ENCODE data around the gene KLF1.

The KLF1 gene

DNA sequence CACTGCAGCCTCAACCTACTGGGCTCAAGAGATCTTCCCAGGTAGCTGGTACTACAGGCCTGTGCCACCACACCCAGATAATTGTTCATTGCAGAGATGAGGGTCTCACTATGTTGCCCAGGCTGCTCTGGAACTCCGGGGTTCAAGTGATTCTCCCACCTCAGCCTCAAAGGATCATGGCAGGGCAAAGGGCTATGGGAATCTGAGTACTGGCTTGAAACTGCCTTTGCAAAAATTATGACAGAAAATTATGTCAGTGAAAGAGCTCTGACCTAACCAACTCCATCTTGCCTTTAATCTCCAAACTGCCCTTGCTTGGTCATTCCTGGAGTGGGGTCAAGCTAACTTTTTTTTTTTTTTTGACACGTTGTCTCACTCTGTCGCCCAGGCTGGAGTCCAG, 4.4 kb downstream of the KLF1 start:
- Mint-ChIP-seq H3K4me3 (peak overlapping the region; percentile 87), H3K27ac (no peak overlapping the region), H3K36me3 (peaks cover 32% of the 10 kb centered on the region), H3K4me1 (peaks cover 43% of the 10 kb centered on the region), H3K9me3 (no peaks in the 10 kb centered on the region)
- DNase-seq (ENCODE audit: low spot score in 2 of 2) (no peak), ATAC-seq (no peak)

DNA sequence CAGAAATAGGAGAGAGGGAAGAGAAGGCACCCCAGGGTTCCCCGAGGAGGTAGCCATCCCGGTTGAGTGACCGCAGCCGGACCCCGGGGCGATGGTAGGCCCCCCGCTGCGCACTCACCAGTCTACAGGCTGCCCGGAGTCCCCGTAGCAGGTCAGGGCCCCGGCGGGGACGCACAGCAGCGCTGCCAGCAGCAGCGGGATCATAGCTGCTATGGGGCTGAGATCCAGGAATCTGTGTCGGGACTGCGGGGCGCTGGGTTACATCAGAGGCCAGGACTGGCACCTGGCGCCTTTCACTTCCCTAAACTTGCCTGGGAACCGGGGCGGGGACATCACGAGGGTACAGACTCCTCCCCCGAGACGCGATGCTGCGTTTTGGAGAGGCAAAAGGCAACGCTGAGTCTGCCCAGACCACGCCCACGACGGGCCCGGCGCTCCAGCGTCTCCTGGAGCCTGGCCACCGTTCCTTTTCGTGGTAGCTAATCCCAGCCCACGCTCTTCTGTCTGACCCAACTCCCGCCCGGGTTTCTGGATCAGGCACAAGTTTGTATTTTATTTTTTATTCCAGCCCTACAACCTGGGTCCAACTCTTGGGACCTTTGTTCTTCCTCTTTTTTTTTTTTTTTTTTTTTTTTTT, 5.7 kb downstream of the KLF1 start, which contains the start of gene DNASE2:
Gene DNASE2, minus strand, starts transcription at position 278 of the 637 bp plus-strand sequence. Its CDS starts 74 bp downstream, at position 204.
- H3K36me3 Mint-ChIP-seq: peaks cover 45% of the 10 kb centered on the region
- ATAC-seq: peak; percentile 81
- H3K4me3 Mint-ChIP-seq: peak within 1 kb of the TSS; percentile 87
- no peaks in the 10 kb centered on the region for H3K9me3 Mint-ChIP-seq
- peak within 1 kb of the TSS; percentile 81 for H3K27ac Mint-ChIP-seq
- DNase-seq (ENCODE audit: low spot score in 2 of 2): peak; percentile 76 to 94
- peaks cover 39% of the 10 kb centered on the region for H3K4me1 Mint-ChIP-seq

DNA sequence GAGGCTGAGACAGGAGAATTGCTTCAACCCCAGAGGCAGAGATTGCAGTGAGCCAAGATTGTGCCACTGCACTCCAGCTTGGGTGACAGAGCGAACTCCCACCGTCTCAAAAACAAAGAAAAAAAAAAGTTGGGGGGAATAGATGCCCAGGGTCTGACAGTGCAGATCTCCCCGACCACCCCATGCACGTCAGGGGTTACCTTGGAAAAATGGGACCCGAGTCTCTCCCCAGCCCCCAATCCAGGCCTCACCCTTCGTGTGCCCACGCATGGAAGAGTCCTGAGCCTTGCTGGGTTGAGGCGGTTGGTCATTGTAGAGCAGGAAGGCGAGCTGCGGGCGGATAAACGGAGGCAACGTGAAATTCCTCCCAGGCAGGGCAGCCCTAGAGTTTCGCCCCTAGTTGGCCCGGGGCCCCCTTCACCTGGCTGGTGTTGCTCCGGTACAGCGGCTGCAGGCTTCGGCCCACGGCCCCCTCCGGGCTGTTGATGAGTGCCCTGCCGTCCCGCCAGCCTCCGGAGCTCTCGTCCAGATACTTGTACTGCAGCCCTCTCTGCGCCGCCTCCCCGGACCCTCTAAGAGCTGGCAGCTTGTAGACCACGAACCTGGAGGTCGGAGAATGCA, 6.3 kb downstream of the KLF1 start:
- Mint-ChIP-seq H3K36me3 (peaks cover 48% of the 10 kb centered on the region), H3K4me1 (peaks cover 38% of the 10 kb centered on the region), H3K27ac (peak overlapping the region; percentile 81), H3K4me3 (peak overlapping the region; percentile 87), H3K9me3 (no peaks in the 10 kb centered on the region)
- ATAC-seq (peak; percentile 3), DNase-seq (ENCODE audit: low spot score in 2 of 2) (no peak)

DNA sequence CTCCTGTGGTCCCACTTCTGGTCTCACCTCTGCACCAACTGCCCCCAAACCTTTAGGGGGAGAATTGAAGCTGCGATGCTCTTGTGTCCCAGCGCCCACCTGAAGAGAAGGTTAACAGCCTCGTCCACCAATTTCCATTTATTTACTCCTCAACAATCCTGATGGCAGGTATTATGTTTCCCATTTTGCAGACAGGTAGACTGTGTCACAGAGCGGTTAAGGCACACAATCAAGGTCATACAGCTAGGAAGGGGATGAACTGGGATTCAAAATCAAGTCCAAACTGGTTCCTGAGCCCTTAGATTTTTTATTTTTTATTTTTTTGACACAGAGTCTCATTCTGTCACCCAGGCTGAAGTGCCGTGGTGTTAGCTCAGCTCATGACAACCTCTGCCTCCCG, 11.9 kb downstream of the KLF1 start:
- no peak for ATAC-seq
- Mint-ChIP-seq H3K27ac (no peak overlapping the region), H3K4me3 (no peak overlapping the region), H3K4me1 (peaks cover 17% of the 10 kb centered on the region), H3K9me3 (no peaks in the 10 kb centered on the region), H3K36me3 (peaks cover 41% of the 10 kb centered on the region)
- DNase-seq (ENCODE audit: low spot score in 2 of 2): no peak

DNA sequence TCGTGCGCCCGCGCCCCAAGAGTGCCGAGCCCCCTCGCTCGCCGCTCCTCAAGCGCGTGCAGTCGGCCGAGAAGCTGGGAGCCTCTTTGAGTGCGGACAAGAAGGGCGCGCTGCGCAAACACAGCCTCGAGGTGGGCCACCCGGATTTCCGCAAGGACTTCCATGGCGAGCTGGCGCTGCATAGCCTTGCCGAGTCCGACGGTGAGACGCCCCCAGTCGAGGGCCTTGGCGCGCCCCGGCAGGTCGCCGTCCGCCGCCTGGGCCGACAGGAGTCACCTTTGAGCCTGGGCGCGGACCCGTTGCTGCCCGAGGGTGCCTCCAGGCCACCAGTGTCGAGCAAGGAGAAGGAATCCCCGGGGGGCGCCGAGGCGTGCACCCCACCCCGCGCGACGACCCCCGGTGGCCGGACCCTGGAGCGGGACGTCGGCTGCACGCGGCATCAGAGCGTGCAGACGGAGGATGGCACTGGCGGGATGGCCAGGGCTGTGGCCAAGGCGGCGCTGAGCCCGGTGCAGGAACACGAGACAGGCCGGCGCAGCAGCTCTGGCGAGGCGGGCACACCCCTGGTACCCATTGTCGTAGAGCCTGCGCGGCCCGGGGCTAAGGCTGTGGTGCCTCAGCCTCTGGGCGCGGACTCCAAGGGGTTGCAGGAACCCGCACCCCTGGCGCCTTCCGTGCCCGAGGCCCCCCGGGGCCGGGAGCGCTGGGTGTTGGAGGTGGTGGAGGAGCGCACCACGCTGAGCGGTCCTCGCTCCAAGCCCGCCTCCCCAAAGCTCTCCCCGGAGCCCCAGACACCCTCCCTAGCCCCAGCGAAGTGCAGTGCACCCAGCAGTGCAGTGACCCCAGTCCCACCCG, 12.9 kb downstream of the KLF1 start:
- peak overlapping the region; percentile 58 for H3K4me3 Mint-ChIP-seq
- ATAC-seq: no peak

DNA sequence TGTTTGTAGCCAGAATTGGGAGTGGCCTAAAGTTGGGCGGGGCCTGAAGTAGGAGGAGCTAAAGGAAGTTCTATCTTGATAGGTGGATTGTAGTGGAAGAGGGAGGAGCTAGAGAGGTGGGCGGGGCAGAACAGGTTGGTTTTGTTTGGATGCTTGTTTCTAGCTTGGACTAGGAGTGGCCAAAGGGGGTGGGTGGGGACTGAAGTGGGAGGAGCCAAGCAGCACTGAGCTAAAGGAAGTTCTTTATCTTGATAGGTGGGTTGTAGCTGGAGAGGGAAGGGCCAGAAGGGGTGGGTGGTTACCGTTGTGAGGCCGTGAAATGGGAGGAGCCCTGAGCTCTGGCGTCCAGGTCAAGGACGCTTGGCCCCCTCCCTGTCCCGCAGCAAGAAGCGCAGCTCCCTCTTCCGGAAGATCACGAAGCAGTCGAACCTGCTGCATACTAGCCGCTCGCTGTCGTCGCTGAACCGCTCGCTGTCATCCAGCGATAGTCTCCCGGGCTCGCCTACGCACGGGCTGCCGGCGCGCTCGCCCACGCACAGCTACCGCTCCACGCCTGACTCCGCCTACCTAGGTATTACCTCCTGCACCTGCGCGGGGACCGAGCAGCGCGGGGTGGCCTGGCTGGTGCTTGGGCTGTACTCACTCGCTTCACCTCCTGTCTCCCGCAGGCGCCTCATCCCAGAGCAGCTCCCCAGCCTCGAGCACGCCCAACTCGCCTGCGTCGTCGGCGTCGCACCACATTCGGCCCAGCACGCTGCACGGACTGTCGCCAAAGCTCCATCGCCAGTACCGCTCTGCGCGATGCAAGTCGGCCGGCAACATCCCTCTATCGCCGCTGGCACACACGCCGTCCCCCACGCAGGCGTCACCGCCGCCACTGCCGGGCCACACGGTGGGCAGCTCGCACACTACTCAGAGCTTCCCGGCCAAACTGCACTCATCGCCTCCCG, 13.8 kb downstream of the KLF1 start:
- Mint-ChIP-seq H3K4me1 (peaks cover 8% of the 10 kb centered on the region), H3K27ac (no peak overlapping the region), H3K4me3 (peak overlapping the region; percentile 58), H3K9me3 (no peaks in the 10 kb centered on the region), H3K36me3 (peaks cover 28% of the 10 kb centered on the region)
- DNase-seq (ENCODE audit: low spot score in 2 of 2) (peak in 1 of 2 donors; percentile 78), ATAC-seq (peak; percentile 77)

More for the DNA sequence above, 12.9 kb downstream of the KLF1 start:
- Mint-ChIP-seq H3K9me3 (no peaks in the 10 kb centered on the region), H3K36me3 (peaks cover 37% of the 10 kb centered on the region), H3K27ac (no peak overlapping the region), H3K4me1 (peaks cover 8% of the 10 kb centered on the region)
- DNase-seq (ENCODE audit: low spot score in 2 of 2): no peak

DNA sequence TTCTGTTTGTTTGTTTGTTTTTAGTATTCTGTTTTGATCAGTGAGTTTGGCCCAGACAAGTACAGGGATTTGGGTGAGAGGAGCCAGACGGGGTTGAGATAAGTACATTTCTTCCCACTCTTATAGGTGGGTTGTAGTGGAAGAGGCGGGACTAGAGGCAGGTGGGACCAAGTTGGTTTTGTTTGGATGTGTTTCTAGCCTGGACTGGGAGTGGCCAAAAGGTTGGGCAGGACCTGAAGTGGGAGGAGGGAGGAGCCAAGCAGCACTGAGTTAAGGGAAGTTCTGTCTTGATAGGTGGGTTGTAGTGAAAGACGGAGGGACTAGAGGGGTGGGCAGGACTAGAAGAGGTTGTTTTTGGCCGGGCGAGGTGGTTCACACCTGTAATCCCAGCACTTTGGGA, 14.7 kb downstream of the KLF1 start:
- Mint-ChIP-seq H3K36me3 (peaks cover 18% of the 10 kb centered on the region), H3K4me1 (peaks cover 9% of the 10 kb centered on the region), H3K27ac (no peak overlapping the region), H3K9me3 (no peaks in the 10 kb centered on the region), H3K4me3 (no peak overlapping the region)
- ATAC-seq (no peak), DNase-seq (ENCODE audit: low spot score in 2 of 2) (no peak)

DNA sequence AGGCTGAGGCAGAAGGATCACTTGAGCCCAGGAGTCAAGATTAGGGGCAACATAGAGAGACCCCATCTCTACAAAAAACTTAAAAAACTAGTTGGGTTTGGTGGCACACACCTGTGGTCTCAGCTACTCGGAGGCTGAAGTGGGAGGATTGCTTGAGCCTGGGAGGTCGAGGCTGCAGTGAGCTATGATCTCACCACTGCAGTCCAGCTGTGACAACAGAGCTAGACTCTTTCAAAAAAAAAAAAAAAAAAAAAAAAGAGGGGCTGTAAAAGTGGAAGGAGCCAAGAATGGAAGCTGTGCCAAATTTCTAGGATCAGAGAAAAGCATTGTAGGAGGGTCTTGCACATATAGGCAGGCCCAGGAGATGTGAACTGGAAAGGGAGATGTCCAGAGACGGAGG, 15.3 kb downstream of the KLF1 start:
- H3K27ac Mint-ChIP-seq: no peak overlapping the region

DNA sequence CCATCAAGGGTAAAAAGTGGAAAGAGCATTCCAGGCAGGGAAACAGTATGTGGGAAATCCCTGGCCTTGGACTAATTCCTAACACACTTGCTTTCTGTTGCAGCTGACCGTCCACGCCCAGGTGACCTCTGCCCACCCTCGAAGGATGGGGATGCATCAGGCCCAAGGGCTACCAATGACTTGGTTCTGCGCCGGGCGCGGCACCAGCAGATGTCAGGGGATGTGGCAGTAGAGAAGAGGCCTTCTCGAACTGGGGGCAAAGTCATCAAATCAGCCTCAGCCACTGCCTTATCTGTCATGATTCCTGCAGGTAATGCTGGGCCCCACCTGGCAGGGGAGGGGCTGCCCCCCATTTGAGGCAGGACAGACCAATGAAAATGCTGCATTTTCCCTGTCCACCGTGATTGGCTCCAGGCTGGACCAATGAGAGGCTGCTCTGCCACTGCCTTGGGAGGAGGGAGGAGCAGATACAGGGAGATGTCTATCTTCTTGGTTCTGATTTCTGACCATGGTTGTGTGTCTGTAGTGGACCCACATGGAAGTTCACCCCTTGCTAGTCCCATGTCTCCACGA, 18.4 kb downstream of the KLF1 start:
- Mint-ChIP-seq H3K4me1 (peaks cover 20% of the 10 kb centered on the region), H3K9me3 (no peaks in the 10 kb centered on the region), H3K36me3 (peaks cover 6% of the 10 kb centered on the region), H3K27ac (no peak overlapping the region), H3K4me3 (no peak overlapping the region)
- ATAC-seq (peak; percentile 4), DNase-seq (ENCODE audit: low spot score in 2 of 2) (no peak)

More for the DNA sequence above, 15.3 kb downstream of the KLF1 start:
- DNase-seq (ENCODE audit: low spot score in 2 of 2): no peak
- no peak for ATAC-seq
- peaks cover 13% of the 10 kb centered on the region for H3K36me3 Mint-ChIP-seq
- no peaks in the 10 kb centered on the region for H3K9me3 Mint-ChIP-seq
- no peak overlapping the region for H3K4me3 Mint-ChIP-seq
- H3K4me1 Mint-ChIP-seq: peaks cover 15% of the 10 kb centered on the region

DNA sequence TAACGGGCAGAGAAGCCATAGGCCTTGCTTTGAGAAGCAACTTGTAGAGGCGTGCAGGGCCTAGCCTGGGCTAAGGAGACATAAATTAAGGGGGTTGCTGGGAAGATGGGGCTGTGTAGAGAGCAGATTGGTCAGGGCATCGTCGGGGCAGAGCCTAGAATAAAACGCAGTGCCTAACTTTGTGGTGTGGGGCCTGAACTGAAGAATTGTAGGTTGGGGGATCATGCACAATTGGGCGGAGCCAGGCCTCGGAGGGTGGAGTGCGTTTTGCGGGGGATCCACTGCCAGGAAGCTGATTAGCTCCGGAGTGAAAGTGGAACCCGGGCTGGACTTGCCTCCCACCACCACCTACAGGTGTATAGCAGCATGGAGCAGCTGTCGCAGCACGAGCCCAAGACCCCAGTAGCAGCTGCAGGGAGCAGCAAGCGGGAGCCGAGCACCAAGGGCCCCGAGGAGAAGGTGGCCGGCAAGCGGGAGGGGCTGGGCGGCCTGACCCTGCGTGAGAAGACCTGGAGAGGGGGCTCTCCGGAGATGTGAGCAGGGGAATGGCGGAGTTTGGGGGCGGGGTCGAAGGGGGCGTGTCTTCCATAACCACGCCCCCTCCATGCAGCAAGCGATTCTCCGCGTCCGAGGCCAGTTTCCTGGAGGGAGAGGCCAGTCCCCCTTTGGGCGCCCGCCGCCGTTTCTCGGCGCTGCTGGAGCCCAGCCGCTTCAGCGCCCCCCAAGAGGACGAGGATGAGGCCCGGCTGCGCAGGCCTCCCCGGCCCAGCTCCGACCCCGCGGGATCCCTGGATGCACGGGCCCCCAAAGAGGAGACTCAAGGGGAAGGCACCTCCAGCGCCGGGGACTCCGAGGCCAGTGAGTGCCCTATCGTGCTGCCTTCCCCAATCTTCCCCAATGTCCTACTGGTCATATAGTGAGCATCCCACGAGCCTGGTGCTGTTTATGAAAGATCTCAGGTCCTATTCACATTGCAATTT, 19.6 kb downstream of the KLF1 start:
- Mint-ChIP-seq H3K4me1 (peaks cover 19% of the 10 kb centered on the region), H3K36me3 (no peaks in the 10 kb centered on the region), H3K27ac (no peak overlapping the region), H3K4me3 (peak overlapping the region; percentile 58), H3K9me3 (no peaks in the 10 kb centered on the region)
- DNase-seq (ENCODE audit: low spot score in 2 of 2): peak; percentile 38 to 85
- ATAC-seq: peak; percentile 62

DNA sequence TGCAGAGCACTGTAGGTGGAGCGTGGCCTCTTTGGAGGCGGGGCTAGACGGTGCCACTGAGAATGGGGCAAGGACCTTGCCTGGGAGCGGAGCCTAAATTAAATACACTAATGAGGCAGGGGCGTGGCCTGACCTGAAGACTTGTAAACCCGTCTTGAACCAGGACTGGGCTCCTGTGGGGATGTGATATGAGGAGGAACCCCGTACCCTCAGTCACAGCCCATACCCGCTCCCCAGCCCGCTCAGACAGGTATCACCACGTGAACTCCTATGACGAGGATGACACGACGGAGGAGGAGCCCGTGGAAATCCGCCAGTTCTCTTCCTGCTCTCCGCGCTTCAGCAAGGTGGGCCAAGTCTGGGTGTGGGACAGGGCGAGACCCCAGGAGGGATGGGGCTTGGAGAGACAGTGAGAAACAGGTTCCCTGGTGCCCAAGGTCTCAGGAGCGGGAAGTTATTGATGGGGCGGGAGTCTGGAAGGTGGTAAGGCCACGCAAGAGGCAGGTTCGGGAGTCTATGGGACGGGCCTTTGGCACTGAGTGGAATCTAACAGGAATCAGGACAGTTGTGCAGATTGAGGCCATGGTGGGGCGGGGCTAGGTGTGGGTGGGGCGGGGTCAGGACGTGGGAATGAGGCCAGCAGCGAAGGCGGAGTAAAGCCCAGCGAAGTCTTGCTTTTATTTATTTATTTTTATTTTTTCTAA, 20.4 kb downstream of the KLF1 start:
- H3K4me3 Mint-ChIP-seq: peak overlapping the region; percentile 58
- H3K27ac Mint-ChIP-seq: no peak overlapping the region
- ATAC-seq: no peak
- H3K4me1 Mint-ChIP-seq: peaks cover 13% of the 10 kb centered on the region
- no peak for DNase-seq (ENCODE audit: low spot score in 2 of 2)
- H3K9me3 Mint-ChIP-seq: no peaks in the 10 kb centered on the region
- no peaks in the 10 kb centered on the region for H3K36me3 Mint-ChIP-seq

DNA sequence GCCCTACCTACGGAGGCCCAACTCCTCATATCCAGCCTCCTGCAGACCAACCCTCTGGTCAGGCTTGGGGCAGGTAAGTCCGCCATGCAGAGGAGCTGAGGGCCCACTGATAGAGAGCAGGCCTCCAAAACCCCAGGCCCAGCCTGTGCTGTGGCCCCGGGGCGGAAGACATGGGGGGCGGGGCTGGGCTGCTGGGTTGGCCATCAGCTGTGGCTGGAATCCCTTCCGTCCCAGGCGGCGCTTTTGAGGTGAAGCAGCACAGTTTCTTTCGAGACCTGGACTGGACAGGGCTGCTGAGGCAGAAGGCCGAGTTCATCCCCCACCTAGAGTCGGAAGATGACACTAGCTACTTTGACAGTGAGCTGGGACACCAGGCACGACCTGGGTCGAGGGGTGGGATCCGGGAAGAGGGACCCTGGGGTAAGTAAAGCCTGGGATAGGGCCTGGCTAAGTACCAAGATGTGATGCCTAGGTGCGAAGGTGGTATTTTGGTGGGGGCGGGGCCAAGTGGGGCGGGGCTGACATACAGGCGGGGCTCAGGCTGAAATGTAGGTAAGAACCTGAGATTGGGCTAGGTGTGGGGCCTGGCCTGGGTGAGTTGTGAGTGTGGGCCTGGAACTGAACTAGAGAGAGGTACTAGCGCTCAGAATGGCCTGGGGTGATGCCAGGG, 21.1 kb downstream of the KLF1 start:
- no peaks in the 10 kb centered on the region for H3K9me3 Mint-ChIP-seq
- no peak for ATAC-seq
- H3K4me3 Mint-ChIP-seq: no peak overlapping the region
- no peak overlapping the region for H3K27ac Mint-ChIP-seq
- peaks cover 13% of the 10 kb centered on the region for H3K4me1 Mint-ChIP-seq
- H3K36me3 Mint-ChIP-seq: no peaks in the 10 kb centered on the region
- no peak for DNase-seq (ENCODE audit: low spot score in 2 of 2)
